IMR-90 (cell line): ENCODE measurements around the gene ZNF396. TPM values are rescaled to one million over a fixed set of nuclear protein-coding genes. Genes with fewer than 3 reads are reported as not detected.

Experiments
- ATAC-seq: fragments of 200-7000 bp; cut with Tn5 transposase; 2 replicates; pipeline ENCODE4 v1.9.1; 2020; ENCODE audit warnings: low read depth, mild to moderate bottlenecking, moderate library complexity
- BruUV-seq: library from RNA; stranded (reverse); fragments of 400-500 nt; replicated peaks from 2 replicates; lab custom pipeline; 2021; lab: Mats Ljungman, UMichigan
- CTCF ChIA-PET: fragments of 300-600 bp; formaldehyde crosslinking; extraction: SDS; loops from one replicate; lab custom pipeline; 2021; ENCODE audit warnings: antibody characterized with exemption; lab: Yijun Ruan, JAX
- POLR2A ChIA-PET: fragments of 300-600 bp; sonication (Branson Sonifier 250); formaldehyde crosslinking; loops from one replicate; lab custom pipeline; 2022; ENCODE audit warnings: antibody characterized with exemption; ENCODE audit not compliant: unreplicated experiment; lab: Charles Lee
- DNase-seq: peaks from one replicate; pipeline ENCODE4 v3.0.0; 2013
- H2AFZ ChIP-seq: replicated peaks from 2 replicates; pipeline ENCODE3; 2013; ENCODE audit warnings: low read length, mild to moderate bottlenecking; ENCODE audit not compliant: poor library complexity
- H2AK5ac ChIP-seq: 2 replicates; pipeline ENCODE4 v1.6.1; 2013; ENCODE audit warnings: low read depth, low read length, inconsistent platforms
- H2AK9ac ChIP-seq: replicated peaks from 2 replicates; pipeline ENCODE3; 2013; ENCODE audit warnings: mild to moderate bottlenecking, low read depth, low read length, moderate library complexity; ENCODE audit not compliant: poor library complexity
- H2BK120ac ChIP-seq: 2 replicates; pipeline ENCODE4 v1.6.1; 2013; ENCODE audit warnings: low read depth, low read length, inconsistent platforms
- H2BK15ac ChIP-seq: 3 replicates; pipeline ENCODE4 v1.6.1; 2013; ENCODE audit warnings: low read depth, low read length, inconsistent platforms
- H2BK20ac ChIP-seq: 2 replicates; pipeline ENCODE4 v1.6.1; 2013; ENCODE audit warnings: low read depth, mild to moderate bottlenecking, inconsistent platforms, low read length, moderate library complexity
- H2BK5ac ChIP-seq: 2 replicates; pipeline ENCODE4 v1.6.1; 2013; ENCODE audit warnings: mild to moderate bottlenecking, low read depth, low read length, inconsistent platforms; ENCODE audit not compliant: poor library complexity, severe bottlenecking
- H3K14ac ChIP-seq: replicated peaks from 2 replicates; pipeline ENCODE4 v1.6.1; 2013; ENCODE audit warnings: low read depth, low read length, inconsistent platforms
- H3K18ac ChIP-seq: 2 replicates; pipeline ENCODE4 v1.6.1; 2013; ENCODE audit warnings: low read depth, low read length, control low read depth
- H3K23ac ChIP-seq: 2 replicates; pipeline ENCODE4 v1.6.1; 2013; ENCODE audit warnings: low read depth, low read length, inconsistent platforms
- H3K27ac ChIP-seq: 2 replicates; pipeline ENCODE4 v1.5.1; 2013; ENCODE audit warnings: mild to moderate bottlenecking, control low read depth, low read length; ENCODE audit not compliant: insufficient read depth
- H3K27me3 ChIP-seq: 2 replicates; pipeline ENCODE4 v1.6.1; 2013; ENCODE audit warnings: low read length; ENCODE audit not compliant: control insufficient read depth, insufficient read depth
- H3K36me3 ChIP-seq: 2 replicates; pipeline ENCODE4 v1.6.1; 2013; ENCODE audit warnings: low read length, mixed read lengths; ENCODE audit not compliant: control insufficient read depth, insufficient read depth
- H3K4ac ChIP-seq: 2 replicates; pipeline ENCODE4 v1.6.1; 2013; ENCODE audit warnings: low read depth, low read length, inconsistent platforms
- H3K4me1 ChIP-seq: 2 replicates; pipeline ENCODE4 v1.6.1; 2013; ENCODE audit warnings: low read length, mixed read lengths; ENCODE audit not compliant: control insufficient read depth, insufficient read depth
- H3K4me2 ChIP-seq: 2 replicates; pipeline ENCODE4 v1.6.1; 2013; ENCODE audit warnings: low read depth, mild to moderate bottlenecking, control low read depth, low read length, moderate library complexity
- H3K4me3 ChIP-seq: 2 replicates; pipeline ENCODE4 v1.5.1; 2013; ENCODE audit warnings: low read depth, mild to moderate bottlenecking, control low read depth, low read length, moderate library complexity; ENCODE audit not compliant: insufficient read depth
- H3K56ac ChIP-seq: 2 replicates; pipeline ENCODE4 v1.6.1; 2013; ENCODE audit warnings: low read length, inconsistent platforms; ENCODE audit not compliant: insufficient read depth; ENCODE audit errors: extremely low read depth
- H3K79me1 ChIP-seq, 2 experiments: 2 replicates each; pipeline ENCODE4 v1.6.1; 2013; ENCODE audit warnings: low read length in 2 of 2, inconsistent platforms in 1 of 2, low read depth in 1 of 2
- H3K9ac ChIP-seq: 2 replicates; pipeline ENCODE4 v1.6.1; 2013; ENCODE audit warnings: low read depth, low read length, control low read depth
- H3K9me1 ChIP-seq: 2 replicates; pipeline ENCODE4 v1.6.1; 2013; ENCODE audit warnings: low read length, inconsistent platforms; ENCODE audit not compliant: insufficient read depth
- H3K9me3 ChIP-seq: 2 replicates; pipeline ENCODE4 v1.6.1; 2013; ENCODE audit warnings: low read length; ENCODE audit not compliant: control insufficient read depth, insufficient read depth
- H4K20me1 ChIP-seq: 2 replicates; pipeline ENCODE4 v1.6.1; 2013; ENCODE audit warnings: low read length, inconsistent platforms; ENCODE audit not compliant: insufficient read depth
- H4K5ac ChIP-seq: 2 replicates; pipeline ENCODE4 v1.6.1; 2013; ENCODE audit warnings: mild to moderate bottlenecking, low read depth, low read length, control low read depth
- H4K8ac ChIP-seq, 2 experiments: 2 replicates each; pipeline ENCODE4 v1.6.1; 2013; ENCODE audit warnings: low read depth in 2 of 2, low read length in 2 of 2, control low read depth in 1 of 2, inconsistent platforms in 1 of 2
- H4K91ac ChIP-seq: 2 replicates; pipeline ENCODE4 v1.6.1; 2013; ENCODE audit warnings: low read depth, low read length, inconsistent platforms; ENCODE audit not compliant: insufficient read depth
- FOS ChIP-seq: fragments of 150-350 bp; IDR thresholded peaks from 2 replicates; pipeline ENCODE4 v1.6.1; 2016; ENCODE audit warnings: low read depth, low read length
- RAD21 ChIP-seq: IDR thresholded peaks from 2 replicates; pipeline ENCODE4 v1.6.1; 2012; ENCODE audit warnings: low read length, improper control_type of control experiment
- SMC3 ChIP-seq: fragments of 150-350 bp; IDR thresholded peaks from 2 replicates; pipeline ENCODE4 v1.6.1; 2016; ENCODE audit warnings: low read depth, mild to moderate bottlenecking, antibody characterized with exemption, low read length, moderate library complexity
- WGBS, 2 experiments: methylation state at CpG; one replicate each; pipeline versions ENCODE4 v1.1.5 to v1.1.7; 2013; ENCODE audit warnings: missing lambda C conversion rate in 2 of 2; ENCODE audit not compliant: insufficient read length in 1 of 2; ENCODE audit errors: extremely low coverage in 2 of 2; 5-methylcytosine and 5-hydroxymethylcytosine counted together
- dilution Hi-C: fragments of 300-500 bp; cut with HindIII; formaldehyde crosslinking; loops from one replicate; pipeline ENCODE4 v1.14.3; 2018; ENCODE audit warnings: low sequenced_read_pairs; ENCODE audit not compliant: unreplicated experiment
- in situ Hi-C: fragments of 300-500 bp; cut with MboI; formaldehyde crosslinking; loops from 3 replicates; pipeline ENCODE4 v1.14.3; 2019; ENCODE audit warnings: low sequenced_read_pairs, inconsistent platforms, mixed read lengths
- intact Hi-C: fragments of 100-400 bp; cut with micrococcal nuclease; formaldehyde crosslinking; loops from 2 replicates; pipeline ENCODE4 v1.10.0; 2022
- polyA plus RNA-seq, 3 experiments: library from polyadenylated mRNA; depleted of rRNA; stranded (reverse); fragments of >200 nt; gene quantifications; 2 replicates each; pipeline ENCODE4 v1.2.3, GENCODE V29; 2012; ENCODE audit warnings: low replicate concordance in 1 of 3
- total RNA-seq: library from RNA; depleted of rRNA; stranded (reverse); fragments of >200 nt; gene quantifications from 2 replicates; pipeline ENCODE4 v1.2.3, GENCODE V29; 2012
- TF ChIP-seq, protein P1 (sequence below): conservative IDR thresholded peaks from 2 replicates; pipeline ENCODE4 v1.5.1; 2012; ENCODE audit warnings: mild to moderate bottlenecking, low read depth, low read length, improper control_type of control experiment

ZNF396 gene
- total and polyA plus RNA-seq, 2 of the 4 experiments (the other 2 are of a cell fraction), result 0.26 to 0.54 TPM

DNA sequence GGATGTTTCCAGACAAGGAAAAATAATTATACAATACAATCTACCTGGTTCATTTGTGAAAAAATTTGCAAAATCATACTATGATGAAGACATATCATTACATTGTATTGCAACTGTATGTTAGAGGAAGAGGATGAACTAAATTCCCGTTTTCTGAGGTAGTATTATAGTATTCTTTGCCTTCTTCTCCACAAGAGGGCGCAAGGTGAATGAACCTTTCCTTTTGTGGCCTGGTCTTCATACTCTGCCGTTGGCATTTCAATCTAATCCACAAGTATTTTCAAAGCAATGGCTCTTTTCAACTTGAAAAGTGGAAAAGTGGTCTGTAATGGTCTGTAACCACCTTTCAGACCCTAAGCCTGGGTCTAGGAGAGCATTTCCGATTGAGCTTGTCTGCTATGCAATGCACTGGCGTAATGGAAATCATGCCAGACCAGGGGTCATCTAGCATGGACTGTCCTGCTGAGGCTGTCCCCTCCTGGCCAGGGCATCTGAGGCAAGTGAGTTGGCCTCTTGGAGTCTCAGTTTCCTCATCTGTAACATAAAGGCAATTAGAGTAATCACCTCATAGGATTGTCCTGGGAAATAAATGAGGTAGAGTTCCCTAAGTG lies 30.8 kb upstream of the ZNF396 start:
- Histone ChIP-seq H3K9ac (no peak overlapping the region), H2BK120ac (no peak overlapping the region), H3K18ac (no peak overlapping the region), H3K9me1 (no peaks in the 10 kb centered on the region), H4K5ac (no peak overlapping the region), H3K23ac (no peak overlapping the region), H4K20me1 (no peaks in the 10 kb centered on the region), H3K27ac (no peak overlapping the region), H3K9me3 (no peaks in the 10 kb centered on the region), H2AK5ac (no peak overlapping the region), H3K4ac (no peak overlapping the region), H4K8ac (no peak overlapping the region; a peak in 1 of 4 replicates), H2BK5ac (no peak overlapping the region), H3K36me3 (no peaks in the 10 kb centered on the region), H3K79me1 (no peaks in the 10 kb centered on the region), H3K4me3 (no peak overlapping the region), H2AFZ (peak overlapping the region; percentile 18), H4K91ac (no peak overlapping the region), H2BK15ac (no peak overlapping the region), H3K4me2 (no peak overlapping the region), H2BK20ac (no peak overlapping the region), H3K56ac (no peak overlapping the region), H3K27me3 (peaks cover 13% of the 10 kb centered on the region), H3K14ac (no peak overlapping the region), H3K4me1 (no peaks in the 10 kb centered on the region), H2AK9ac (peak overlapping the region; percentile 11)
- dilution Hi-C loops (no loop called here), intact Hi-C loops (loop anchor here (1.0 to 5.0 kb wide), 6 partner anchors 89 to 542 kb away; partner anchors contain the start of genes GALNT1 and INO80C), in situ Hi-C loops (no loop called here)
- ChIA-PET CTCF (interaction anchor here (0.8 to 1.2 kb wide), 2 partner anchors 82 to 163 kb away, joined by 3 read pairs; no protein-coding TSS in a partner anchor), POLR2A (no interaction called here)
- no CpG with 5 or more reads among the region's 5 CpGs for WGBS, 2 experiments
- no TSS peak for BruUV-seq
- no peak for TF ChIP-seq FOS
- TF ChIP-seq SMC3, result peak; percentile 90
- TF ChIP-seq RAD21, result peak; percentile 89
- TF ChIP-seq, protein P1, sequence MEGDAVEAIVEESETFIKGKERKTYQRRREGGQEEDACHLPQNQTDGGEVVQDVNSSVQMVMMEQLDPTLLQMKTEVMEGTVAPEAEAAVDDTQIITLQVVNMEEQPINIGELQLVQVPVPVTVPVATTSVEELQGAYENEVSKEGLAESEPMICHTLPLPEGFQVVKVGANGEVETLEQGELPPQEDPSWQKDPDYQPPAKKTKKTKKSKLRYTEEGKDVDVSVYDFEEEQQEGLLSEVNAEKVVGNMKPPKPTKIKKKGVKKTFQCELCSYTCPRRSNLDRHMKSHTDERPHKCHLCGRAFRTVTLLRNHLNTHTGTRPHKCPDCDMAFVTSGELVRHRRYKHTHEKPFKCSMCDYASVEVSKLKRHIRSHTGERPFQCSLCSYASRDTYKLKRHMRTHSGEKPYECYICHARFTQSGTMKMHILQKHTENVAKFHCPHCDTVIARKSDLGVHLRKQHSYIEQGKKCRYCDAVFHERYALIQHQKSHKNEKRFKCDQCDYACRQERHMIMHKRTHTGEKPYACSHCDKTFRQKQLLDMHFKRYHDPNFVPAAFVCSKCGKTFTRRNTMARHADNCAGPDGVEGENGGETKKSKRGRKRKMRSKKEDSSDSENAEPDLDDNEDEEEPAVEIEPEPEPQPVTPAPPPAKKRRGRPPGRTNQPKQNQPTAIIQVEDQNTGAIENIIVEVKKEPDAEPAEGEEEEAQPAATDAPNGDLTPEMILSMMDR, result peak; percentile 85
- DNase-seq (peak; percentile 69), ATAC-seq (peak; percentile 90)
